ENCODE measurements around the gene KRT15. TPM values are rescaled to one million over a fixed set of nuclear protein-coding genes. Genes with fewer than 3 reads are reported as not detected.

The KRT15 gene
- total RNA-seq, 2 donors from 2014 or later, result not detected

DNA sequence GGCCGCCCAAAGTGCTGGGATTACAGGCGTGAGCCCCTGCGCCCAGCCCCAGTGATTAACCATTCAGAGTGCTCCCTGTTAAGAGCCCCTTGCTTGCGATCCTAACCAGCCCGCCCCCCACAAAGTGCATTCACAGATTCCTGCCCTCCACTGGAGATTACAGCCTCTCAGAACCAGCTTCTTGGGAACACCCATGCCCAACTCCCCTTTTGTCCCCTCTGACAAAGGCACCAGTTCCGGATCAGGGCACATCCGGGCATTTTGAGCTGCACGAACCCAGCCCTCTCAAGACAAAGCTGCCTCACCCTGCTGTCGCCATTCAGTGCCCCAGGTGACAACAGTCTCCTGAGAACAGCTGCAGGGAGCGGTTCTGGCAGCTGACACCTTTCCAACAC, 10.3 kb upstream of the KRT15 start:
- Mint-ChIP-seq H3K4me1 (ENCODE audit: low read depth) (peaks cover 11% of the 10 kb centered on the region), H3K9me3 (no peaks in the 10 kb centered on the region), H3K36me3 (ENCODE audit: insufficient read depth in 2 of 2) (no peaks in the 10 kb centered on the region), H3K27me3 (ENCODE audit: low read depth) (peaks cover 62% of the 10 kb centered on the region), H3K4me3 (peak overlapping the region in 1 of 2 donors; percentile 68), H3K27ac (no peak overlapping the region)
- ATAC-seq (replicated peaks in 1 of 2) (no peak), DNase-seq (no peak)

DNA sequence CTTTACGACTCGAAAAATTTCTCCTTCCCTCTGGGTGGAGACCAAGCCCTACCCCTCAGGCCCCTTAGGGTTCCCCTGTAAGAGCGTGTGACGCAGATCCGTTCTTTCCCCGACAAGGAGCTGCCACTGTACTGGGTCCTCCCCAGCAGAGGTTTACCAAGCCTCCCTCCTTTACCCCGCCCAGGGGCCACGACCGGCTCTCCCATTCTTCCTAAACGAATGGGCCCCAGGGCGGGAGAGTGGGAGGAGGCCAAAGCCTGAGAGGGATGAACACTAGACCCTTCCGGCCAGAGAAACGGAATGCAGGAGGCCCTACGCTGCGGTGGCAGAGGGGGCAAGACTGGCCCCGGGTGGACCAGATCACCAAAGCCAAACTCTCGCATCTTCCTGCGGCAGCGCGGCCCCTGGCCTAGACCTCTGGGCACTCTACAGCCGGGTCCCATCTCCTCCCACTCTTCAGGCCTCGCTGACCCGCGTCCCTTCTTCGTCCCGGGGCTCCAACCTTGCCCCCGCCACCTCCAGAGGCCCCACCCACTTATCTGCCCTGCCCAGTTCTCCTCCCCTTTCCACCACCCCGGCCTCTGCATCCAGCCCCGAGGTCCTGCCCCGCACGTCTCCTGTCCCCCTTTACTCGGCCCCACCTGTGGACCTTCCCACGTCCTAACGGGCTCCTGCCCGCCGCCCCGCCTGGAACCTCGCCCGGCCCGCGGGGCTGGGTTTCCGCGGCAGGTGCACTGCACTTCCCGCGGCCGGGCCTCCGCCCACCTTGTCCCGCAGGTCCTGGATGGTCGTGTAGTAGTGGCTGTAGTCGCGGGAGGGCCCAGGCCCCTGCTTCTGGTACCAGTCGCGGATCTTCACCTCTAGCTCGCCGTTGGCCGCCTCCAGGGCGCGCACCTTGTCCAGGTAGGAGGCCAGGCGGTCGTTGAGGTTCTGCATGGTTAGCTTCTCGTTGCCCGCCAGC, 8.7 kb upstream of the KRT15 start:
- no peaks in the 10 kb centered on the region for H3K9me3 Mint-ChIP-seq
- DNase-seq (no peak), ATAC-seq (replicated peaks in 1 of 2) (peak in 1 of 2 donors; percentile 33)
- H3K4me3 Mint-ChIP-seq, result peak overlapping the region; percentile 43 to 60
- no peak overlapping the region for H3K27ac Mint-ChIP-seq
- H3K36me3 Mint-ChIP-seq (ENCODE audit: insufficient read depth in 2 of 2), result no peaks in the 10 kb centered on the region
- peaks cover 51% of the 10 kb centered on the region for H3K27me3 Mint-ChIP-seq (ENCODE audit: low read depth)
- peaks cover 11% of the 10 kb centered on the region for H3K4me1 Mint-ChIP-seq (ENCODE audit: low read depth)

DNA sequence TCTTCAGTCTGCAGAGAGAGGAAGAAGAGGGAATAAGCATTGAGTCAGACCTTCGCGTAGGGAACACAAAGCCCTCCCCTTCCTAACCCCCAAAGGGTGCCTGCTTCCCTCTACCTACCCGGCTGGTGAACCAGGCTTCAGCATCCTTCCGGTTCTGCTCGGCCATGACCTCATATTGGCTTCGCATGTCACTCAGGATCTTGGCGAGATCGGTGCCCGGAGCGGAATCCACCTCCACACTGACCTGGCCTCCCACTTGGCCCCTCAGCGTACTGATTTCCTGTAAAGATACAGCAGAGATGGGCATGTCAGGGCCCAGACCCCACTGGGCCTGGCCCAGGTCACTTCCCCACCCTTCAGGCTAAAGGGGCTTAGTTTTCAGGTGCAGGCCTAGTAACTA, 5.6 kb upstream of the KRT15 start:
- Mint-ChIP-seq H3K36me3 (ENCODE audit: insufficient read depth in 2 of 2) (no peaks in the 10 kb centered on the region), H3K27ac (no peak overlapping the region), H3K4me3 (no peak overlapping the region), H3K9me3 (no peaks in the 10 kb centered on the region), H3K4me1 (ENCODE audit: low read depth) (peaks cover 10% of the 10 kb centered on the region), H3K27me3 (ENCODE audit: low read depth) (peaks cover 28% of the 10 kb centered on the region)
- no peak for ATAC-seq (replicated peaks in 1 of 2)
- no peak for DNase-seq

GRCh38 chr17:41523787-41524186, 5.1 kb upstream of the KRT15 start:
- DNase-seq, result no peak
- no peaks in the 10 kb centered on the region for H3K9me3 Mint-ChIP-seq
- no peak overlapping the region for H3K27ac Mint-ChIP-seq

DNA sequence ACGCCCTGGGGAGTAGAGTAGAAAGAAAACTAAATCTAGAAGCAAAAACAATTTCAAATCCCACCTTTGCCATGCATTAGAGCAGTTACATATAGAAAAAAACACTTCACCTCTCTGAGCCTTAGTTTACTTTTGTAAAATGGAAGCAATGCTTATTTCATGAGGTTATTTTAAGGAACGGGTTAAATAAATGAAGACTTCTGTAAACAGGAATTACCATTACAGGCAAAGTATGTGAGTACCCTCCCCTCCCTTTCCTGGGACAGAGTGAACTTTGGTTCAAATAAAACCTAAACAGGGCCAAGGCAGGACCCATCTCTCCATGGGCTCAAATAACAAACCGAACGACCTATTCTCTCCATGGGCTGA, 4.5 kb upstream of the KRT15 start:
- H3K36me3 Mint-ChIP-seq (ENCODE audit: insufficient read depth in 2 of 2), result no peaks in the 10 kb centered on the region
- peaks cover 18% of the 10 kb centered on the region for H3K27me3 Mint-ChIP-seq (ENCODE audit: low read depth)

More at GRCh38 chr17:41523787-41524186, 5.1 kb upstream of the KRT15 start:
- ATAC-seq (replicated peaks in 1 of 2), result no peak
- no peaks in the 10 kb centered on the region for H3K36me3 Mint-ChIP-seq (ENCODE audit: insufficient read depth in 2 of 2)
- peaks cover 5% of the 10 kb centered on the region for H3K4me1 Mint-ChIP-seq (ENCODE audit: low read depth)
- peaks cover 23% of the 10 kb centered on the region for H3K27me3 Mint-ChIP-seq (ENCODE audit: low read depth)
- H3K4me3 Mint-ChIP-seq, result no peak overlapping the region

DNA sequence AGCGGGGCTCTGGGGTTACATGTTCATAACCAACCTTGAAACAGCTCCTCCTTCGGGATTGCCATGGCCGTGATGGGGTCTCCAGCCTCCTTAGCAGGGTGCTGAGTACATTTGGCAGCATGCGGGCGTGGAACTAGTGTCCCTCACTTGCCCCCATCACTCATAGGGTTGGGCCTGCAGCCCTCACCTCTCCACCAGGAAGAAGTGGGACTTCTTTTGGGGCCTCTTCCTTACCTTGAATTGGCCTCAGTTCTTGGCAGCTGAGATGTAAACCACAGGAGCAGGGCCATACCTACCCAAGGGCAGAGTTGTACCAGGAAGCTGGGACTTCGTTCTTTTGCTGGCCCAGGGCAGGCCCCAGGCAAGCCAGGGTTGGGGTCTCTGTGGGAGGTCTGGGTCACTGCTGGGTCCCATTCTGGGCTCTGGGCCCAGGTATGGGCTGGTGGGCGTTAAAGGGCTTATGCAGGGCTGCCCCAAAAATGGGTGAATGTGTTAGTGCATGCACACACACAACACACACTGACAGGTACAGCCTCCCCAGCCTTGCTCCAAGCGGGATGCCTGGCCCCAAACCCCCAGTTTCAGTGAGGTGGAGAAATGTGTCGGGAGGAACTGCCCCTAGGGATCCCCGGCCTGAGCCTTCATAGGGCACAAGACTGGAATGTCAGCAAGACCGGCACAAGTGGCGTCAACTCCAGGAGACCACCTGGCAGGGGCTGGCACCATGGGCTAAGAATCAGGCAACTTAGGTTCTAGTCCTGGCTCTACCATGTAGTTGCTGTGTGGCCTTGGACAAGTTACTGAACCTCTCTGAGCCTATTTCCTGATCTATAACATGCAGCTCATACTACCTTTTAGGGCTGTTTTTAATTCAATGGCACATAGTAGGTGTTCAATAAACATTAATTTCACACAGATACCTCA, 3.9 kb upstream of the KRT15 start:
- Mint-ChIP-seq H3K36me3 (ENCODE audit: insufficient read depth in 2 of 2) (no peaks in the 10 kb centered on the region), H3K4me1 (ENCODE audit: low read depth) (no peaks in the 10 kb centered on the region), H3K4me3 (no peak overlapping the region), H3K27me3 (ENCODE audit: low read depth) (peaks cover 16% of the 10 kb centered on the region), H3K9me3 (no peaks in the 10 kb centered on the region), H3K27ac (no peak overlapping the region)
- ATAC-seq (replicated peaks in 1 of 2) (no peak), DNase-seq (no peak)

More for the DNA sequence above, 4.5 kb upstream of the KRT15 start:
- Mint-ChIP-seq H3K9me3 (no peaks in the 10 kb centered on the region), H3K4me1 (ENCODE audit: low read depth) (peaks cover under 1% of the 10 kb centered on the region), H3K27ac (no peak overlapping the region), H3K4me3 (no peak overlapping the region)
- no peak for ATAC-seq (replicated peaks in 1 of 2)
- DNase-seq, result no peak

DNA sequence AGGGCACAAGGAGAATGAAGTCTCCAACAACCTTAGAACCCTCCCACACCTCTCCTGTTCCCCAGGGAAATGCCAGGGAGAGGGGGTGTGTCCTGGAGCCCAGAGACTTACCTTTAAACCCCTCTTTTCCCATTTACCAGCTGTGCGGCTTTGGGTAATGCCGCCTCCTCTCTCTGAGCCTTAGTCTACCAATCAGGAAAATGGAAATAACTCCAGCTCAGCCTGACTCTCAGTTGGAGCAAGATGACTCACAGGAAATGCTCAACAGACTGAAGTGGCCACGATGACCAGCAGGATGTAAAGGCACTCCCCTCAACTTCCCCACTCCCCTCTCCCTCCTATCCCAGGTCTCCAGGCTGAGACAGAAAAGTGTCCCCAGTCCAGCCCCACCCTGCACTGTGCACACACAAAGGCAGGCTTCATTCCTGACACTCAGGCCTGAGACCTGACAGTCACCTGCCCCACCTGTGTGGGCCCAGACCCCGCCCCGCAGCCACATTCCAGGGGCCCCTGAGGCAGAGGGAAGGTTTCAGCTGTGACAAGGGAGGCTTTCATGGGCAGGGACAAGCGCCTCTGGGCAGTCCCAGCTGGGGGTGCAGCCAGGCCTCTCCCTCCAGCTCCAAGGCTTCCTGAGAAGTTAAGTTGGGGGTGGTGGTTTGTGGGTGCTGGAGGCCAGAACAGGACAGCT, 3.0 kb upstream of the KRT15 start:
- DNase-seq (no peak), ATAC-seq (replicated peaks in 1 of 2) (no peak)
- Mint-ChIP-seq H3K4me1 (ENCODE audit: low read depth) (no peaks in the 10 kb centered on the region), H3K27ac (no peak overlapping the region), H3K27me3 (ENCODE audit: low read depth) (peaks cover 9% of the 10 kb centered on the region), H3K36me3 (ENCODE audit: insufficient read depth in 2 of 2) (no peaks in the 10 kb centered on the region), H3K4me3 (no peak overlapping the region), H3K9me3 (no peaks in the 10 kb centered on the region)

DNA sequence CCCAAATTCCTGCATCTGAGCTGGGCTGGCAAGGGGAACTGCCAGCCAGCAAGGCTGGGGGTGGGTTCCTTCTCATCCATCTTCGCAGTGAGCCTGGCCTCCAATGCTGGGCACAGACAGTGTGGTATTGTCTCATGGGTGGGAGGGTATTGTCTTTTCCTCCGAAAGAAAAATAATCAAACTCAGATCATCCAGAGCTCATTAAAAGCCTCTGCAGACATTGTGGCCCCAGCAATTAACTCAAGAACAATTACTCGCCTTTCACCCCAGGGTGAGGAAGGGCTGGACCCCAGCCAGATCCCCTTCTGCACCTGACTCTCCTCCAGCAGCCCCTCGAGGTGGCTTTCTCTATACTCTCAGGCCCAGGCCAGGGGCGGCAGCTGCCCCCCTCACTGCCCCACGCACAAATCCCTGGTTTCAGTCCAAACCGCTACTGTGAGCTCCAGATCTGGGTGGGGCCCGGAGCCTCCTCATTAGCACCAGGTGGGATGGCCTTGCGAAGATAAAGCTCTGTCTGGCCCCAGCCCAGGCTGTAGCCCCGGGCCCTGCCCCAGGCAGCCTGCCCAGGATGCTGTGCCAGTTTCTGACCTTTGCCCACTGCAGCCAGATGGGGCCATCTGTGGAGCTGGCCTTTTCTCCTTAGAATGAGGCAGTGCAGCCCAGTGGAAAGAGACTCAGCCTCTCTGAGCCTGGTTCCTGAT, 2.3 kb upstream of the KRT15 start:
- H3K4me3 Mint-ChIP-seq, result no peak overlapping the region
- DNase-seq, result no peak
- H3K4me1 Mint-ChIP-seq (ENCODE audit: low read depth), result no peaks in the 10 kb centered on the region
- no peaks in the 10 kb centered on the region for H3K36me3 Mint-ChIP-seq (ENCODE audit: insufficient read depth in 2 of 2)
- peaks cover 6% of the 10 kb centered on the region for H3K27me3 Mint-ChIP-seq (ENCODE audit: low read depth)
- no peak overlapping the region for H3K27ac Mint-ChIP-seq
- no peak for ATAC-seq (replicated peaks in 1 of 2)
- no peaks in the 10 kb centered on the region for H3K9me3 Mint-ChIP-seq

DNA sequence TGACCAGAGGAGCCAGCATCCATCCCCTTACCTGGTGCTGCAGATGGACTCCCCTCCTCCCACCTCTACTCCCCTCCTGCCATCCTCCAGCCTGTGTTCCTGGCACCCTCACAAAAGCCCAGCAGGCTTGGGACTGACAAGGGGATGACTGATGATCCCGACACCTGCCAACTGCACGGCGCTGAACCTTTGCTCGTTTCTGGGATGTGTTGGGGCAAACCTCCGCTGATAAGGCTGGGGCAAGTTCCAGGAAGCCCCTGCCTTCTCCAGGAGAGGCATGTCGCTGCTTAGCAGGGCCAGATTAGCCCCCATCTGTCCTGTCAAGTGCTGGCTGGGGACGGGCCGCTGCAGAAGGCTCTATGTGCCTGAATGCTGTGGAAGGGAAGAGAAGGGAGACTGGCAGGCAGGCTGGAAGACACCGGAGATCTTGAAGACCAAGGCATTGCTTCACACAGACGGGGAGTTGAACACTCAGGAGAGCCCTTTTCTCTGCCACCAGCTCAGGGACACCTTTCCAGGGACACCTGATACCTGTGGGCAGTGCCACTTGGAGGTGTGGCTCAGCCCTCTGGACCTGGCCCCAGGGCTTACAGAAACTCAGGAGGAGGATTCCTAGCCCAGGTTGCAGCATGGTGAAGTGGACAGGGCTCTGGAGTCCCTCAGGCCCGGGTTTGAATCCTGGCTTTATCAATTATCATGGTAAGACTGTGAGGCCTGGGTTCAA, 973 bp upstream of the KRT15 start:
- no peak for ATAC-seq (replicated peaks in 1 of 2)
- Mint-ChIP-seq H3K27ac (no peak overlapping the region), H3K27me3 (ENCODE audit: low read depth) (no peaks in the 10 kb centered on the region), H3K36me3 (ENCODE audit: insufficient read depth in 2 of 2) (no peaks in the 10 kb centered on the region), H3K4me1 (ENCODE audit: low read depth) (no peaks in the 10 kb centered on the region), H3K9me3 (no peaks in the 10 kb centered on the region), H3K4me3 (no peak overlapping the region)
- no peak for DNase-seq

DNA sequence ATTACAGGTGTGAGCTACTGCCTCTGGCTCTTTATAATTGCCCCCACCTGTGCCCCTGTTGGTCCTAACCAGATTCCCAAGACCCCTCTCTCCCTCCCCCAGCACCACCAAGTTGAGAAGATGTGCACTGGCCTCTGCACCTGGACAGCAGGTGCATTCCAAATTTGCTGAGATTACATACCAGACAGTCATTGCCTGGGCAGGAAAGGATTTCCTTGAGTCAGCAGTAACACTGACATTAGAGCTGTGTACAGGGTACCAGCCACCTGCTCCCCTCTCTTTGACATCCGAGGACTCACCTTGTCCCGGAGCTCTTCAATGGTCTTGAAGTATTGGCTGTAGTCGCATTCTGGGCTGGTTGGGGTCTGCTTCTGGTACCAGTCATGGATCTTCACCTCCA, 659 bp downstream of the KRT15 start:
- Mint-ChIP-seq H3K27ac (no peak overlapping the region), H3K27me3 (ENCODE audit: low read depth) (no peaks in the 10 kb centered on the region), H3K9me3 (no peaks in the 10 kb centered on the region)

GRCh38 chr17:41516830-41517283, 1.8 kb downstream of the KRT15 start:
- Mint-ChIP-seq H3K4me3 (no peak overlapping the region), H3K27ac (no peak overlapping the region)
- ATAC-seq (replicated peaks in 1 of 2), result no peak

More for the DNA sequence above, 659 bp downstream of the KRT15 start:
- no peak overlapping the region for H3K4me3 Mint-ChIP-seq
- no peak for ATAC-seq (replicated peaks in 1 of 2)
- no peaks in the 10 kb centered on the region for H3K4me1 Mint-ChIP-seq (ENCODE audit: low read depth)
- DNase-seq, result no peak
- no peaks in the 10 kb centered on the region for H3K36me3 Mint-ChIP-seq (ENCODE audit: insufficient read depth in 2 of 2)

More at GRCh38 chr17:41516830-41517283, 1.8 kb downstream of the KRT15 start:
- H3K27me3 Mint-ChIP-seq (ENCODE audit: low read depth), result peaks cover 7% of the 10 kb centered on the region
- H3K4me1 Mint-ChIP-seq (ENCODE audit: low read depth), result no peaks in the 10 kb centered on the region
- H3K36me3 Mint-ChIP-seq (ENCODE audit: insufficient read depth in 2 of 2), result no peaks in the 10 kb centered on the region
- no peaks in the 10 kb centered on the region for H3K9me3 Mint-ChIP-seq
- no peak for DNase-seq
